Glutamatergic neuron (in vitro differentiated cells): Measurements from ENCODE around the gene PRDM16. TPM values are rescaled to one million over a fixed set of nuclear protein-coding genes. Genes with fewer than 3 reads are reported as not detected.

Source experiments
- DNase-seq: peaks from one replicate; pipeline ENCODE4 v3.0.0; 2022
- H3K27ac Mint-ChIP-seq: one replicate; pipeline ENCODE4 v1.8.0; 2020; ENCODE audit warnings: mild to moderate bottlenecking, mixed read lengths, inconsistent platforms; ENCODE audit not compliant: unreplicated experiment
- H3K27me3 Mint-ChIP-seq: one replicate; pipeline ENCODE4 v1.8.0; 2020; ENCODE audit warnings: mild to moderate bottlenecking, moderate library complexity, mixed read lengths, inconsistent platforms; ENCODE audit not compliant: unreplicated experiment
- H3K36me3 Mint-ChIP-seq: one replicate; pipeline ENCODE4 v1.8.0; 2020; ENCODE audit warnings: mild to moderate bottlenecking, mixed read lengths, inconsistent platforms; ENCODE audit not compliant: unreplicated experiment
- H3K4me1 Mint-ChIP-seq: one replicate; pipeline ENCODE4 v1.8.0; 2020; ENCODE audit warnings: mild to moderate bottlenecking, low read depth, mixed read lengths, inconsistent platforms; ENCODE audit not compliant: unreplicated experiment
- H3K4me3 Mint-ChIP-seq: one replicate; pipeline ENCODE4 v1.8.0; 2020; ENCODE audit warnings: mild to moderate bottlenecking, mixed read lengths, inconsistent platforms; ENCODE audit not compliant: unreplicated experiment
- H3K9me3 Mint-ChIP-seq: one replicate; pipeline ENCODE4 v1.8.0; 2020; ENCODE audit warnings: mild to moderate bottlenecking, moderate library complexity, mixed read lengths, inconsistent platforms; ENCODE audit not compliant: unreplicated experiment
- CTCF ChIP-seq: fragments of 200-600 bp; sonication (generic); IDR thresholded peaks from one replicate; pipeline ENCODE4 v1.5.0; 2021; ENCODE audit not compliant: partially characterized antibody, unreplicated experiment
- total RNA-seq: library from RNA; stranded (reverse); fragmentation: NEBNext Ultra II Directional; extraction: Animal tissue kit (Norgen Biotek cat#: 25700); gene quantifications from one replicate; pipeline ENCODE4 v1.2.1, GENCODE V29; 2021; ENCODE audit not compliant: unreplicated experiment

The PRDM16 gene
- total RNA-seq, 1 donor from 2014 or later, result 0.07 TPM

GRCh38 chr1:3441880-3442279 is 372.9 kb downstream of the PRDM16 start:
- peaks cover 4% of the 10 kb centered on the region for H3K9me3 Mint-ChIP-seq
- TF ChIP-seq CTCF, result no peak
- H3K4me1 Mint-ChIP-seq, result peaks cover 7% of the 10 kb centered on the region
- no peaks in the 10 kb centered on the region for H3K36me3 Mint-ChIP-seq
- DNase-seq, result no peak
- peaks cover 7% of the 10 kb centered on the region for H3K27me3 Mint-ChIP-seq
- no peak overlapping the region for H3K27ac Mint-ChIP-seq
- H3K4me3 Mint-ChIP-seq, result no peak overlapping the region

GRCh38 chr1:3442331-3442730 is 373.3 kb downstream of the PRDM16 start:
- no peak overlapping the region for H3K4me3 Mint-ChIP-seq
- no peak overlapping the region for H3K27ac Mint-ChIP-seq
- peaks cover 7% of the 10 kb centered on the region for H3K4me1 Mint-ChIP-seq
- no peak for TF ChIP-seq CTCF
- H3K27me3 Mint-ChIP-seq, result peaks cover 7% of the 10 kb centered on the region
- peaks cover 4% of the 10 kb centered on the region for H3K9me3 Mint-ChIP-seq
- no peaks in the 10 kb centered on the region for H3K36me3 Mint-ChIP-seq
- DNase-seq, result no peak

GRCh38 chr1:3442901-3443300 is 373.9 kb downstream of the PRDM16 start:
- Mint-ChIP-seq H3K9me3 (peaks cover 4% of the 10 kb centered on the region), H3K27ac (no peak overlapping the region), H3K4me1 (peaks cover 7% of the 10 kb centered on the region)

GRCh38 chr1:3443807-3444206 is 374.8 kb downstream of the PRDM16 start:
- no peak for TF ChIP-seq CTCF
- peaks cover 7% of the 10 kb centered on the region for H3K27me3 Mint-ChIP-seq
- no peak for DNase-seq
- H3K4me3 Mint-ChIP-seq, result no peak overlapping the region
- no peaks in the 10 kb centered on the region for H3K36me3 Mint-ChIP-seq
- H3K4me1 Mint-ChIP-seq, result peaks cover 7% of the 10 kb centered on the region
- no peak overlapping the region for H3K27ac Mint-ChIP-seq
- H3K9me3 Mint-ChIP-seq, result peaks cover 2% of the 10 kb centered on the region

More at GRCh38 chr1:3442901-3443300, 373.9 kb downstream of the PRDM16 start:
- H3K27me3 Mint-ChIP-seq, result peaks cover 7% of the 10 kb centered on the region
- no peak overlapping the region for H3K4me3 Mint-ChIP-seq
- DNase-seq, result no peak
- H3K36me3 Mint-ChIP-seq, result no peaks in the 10 kb centered on the region
- TF ChIP-seq CTCF, result no peak

GRCh38 chr1:3444298-3444697 is 375.3 kb downstream of the PRDM16 start:
- Mint-ChIP-seq H3K4me1 (peaks cover 7% of the 10 kb centered on the region), H3K9me3 (peaks cover 2% of the 10 kb centered on the region), H3K27me3 (peaks cover 7% of the 10 kb centered on the region), H3K36me3 (no peaks in the 10 kb centered on the region), H3K27ac (no peak overlapping the region), H3K4me3 (no peak overlapping the region)
- no peak for DNase-seq
- TF ChIP-seq CTCF, result no peak
